Measurements from ENCODE around the gene TNFAIP8. TPM values are rescaled to one million over a fixed set of nuclear protein-coding genes. Genes with fewer than 3 reads are reported as not detected.

The TNFAIP8 gene
- total RNA-seq, result 112 and 115 TPM in 2 replicates

- intact Hi-C loops (cut with micrococcal nuclease), result loop anchor here (1.0 to 5.0 kb wide), 7 partner anchors 11 to 369 kb away; partner anchors contain the start of gene DTWD2
These were observed at the start of gene TNFAIP8 for GRCh38 chr5:119355685-119356611. TNFAIP8 (plus strand) TSS chr5:119356019; CDS start chr5:119356091, 72 bp downstream.

GRCh38 chr5:119307170-119307569 is 48.6 kb upstream of the TNFAIP8 start:
- intact Hi-C loops (cut with micrococcal nuclease), result loop anchor here (5.0 kb wide), 1 partner anchor 145 kb away; the partner anchor contains the start of gene HSD17B4

DNA sequence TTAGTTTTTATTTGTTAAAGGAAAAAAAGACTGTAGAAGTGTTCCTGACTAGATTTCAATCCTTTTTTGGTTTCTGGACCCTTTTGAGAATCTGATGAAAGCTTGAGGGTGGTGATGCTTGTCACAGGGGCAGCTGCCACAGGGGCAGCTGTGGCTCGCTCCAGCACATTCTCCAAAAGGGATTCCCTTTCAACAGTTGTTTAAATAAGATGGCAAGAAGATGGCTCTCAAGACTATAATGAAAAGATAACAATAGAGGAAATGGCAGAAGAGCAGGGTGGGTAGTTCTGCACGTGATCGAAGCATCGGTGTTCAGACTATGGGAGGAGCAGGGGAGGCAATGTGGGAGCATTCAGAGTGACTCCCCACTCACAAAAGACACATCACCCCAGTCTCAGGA is 46.5 kb upstream of the TNFAIP8 start:
- intact Hi-C loops (cut with micrococcal nuclease), result loop anchor here (1.0 to 5.0 kb wide), 8 partner anchors 22 to 321 kb away; partner anchors contain the start of genes DTWD2 and HSD17B4

GRCh38 chr5:119311688-119312087 is 44.1 kb upstream of the TNFAIP8 start:
- intact Hi-C loops (cut with micrococcal nuclease), result no loop called here

DNA sequence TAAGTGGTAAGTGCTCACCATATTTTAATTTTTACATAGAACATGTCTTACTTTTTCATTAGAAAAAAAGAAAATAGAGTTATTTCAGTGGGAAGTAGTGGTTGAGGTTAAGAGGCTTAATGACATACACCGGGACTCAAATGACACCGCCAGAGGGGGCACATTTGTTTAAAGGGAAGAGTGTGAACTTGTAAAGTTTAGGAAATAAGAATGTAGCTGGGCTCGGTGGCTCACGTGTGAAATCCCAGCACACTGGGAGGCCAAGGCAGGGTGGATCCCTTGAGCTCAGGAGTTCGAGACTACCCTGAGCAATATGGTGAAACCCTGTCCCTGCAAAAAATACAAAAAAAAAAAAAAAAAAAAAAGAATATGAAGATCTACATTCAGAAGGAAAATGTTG is 43.4 kb upstream of the TNFAIP8 start:
- intact Hi-C loops (cut with micrococcal nuclease), result no loop called here

DNA sequence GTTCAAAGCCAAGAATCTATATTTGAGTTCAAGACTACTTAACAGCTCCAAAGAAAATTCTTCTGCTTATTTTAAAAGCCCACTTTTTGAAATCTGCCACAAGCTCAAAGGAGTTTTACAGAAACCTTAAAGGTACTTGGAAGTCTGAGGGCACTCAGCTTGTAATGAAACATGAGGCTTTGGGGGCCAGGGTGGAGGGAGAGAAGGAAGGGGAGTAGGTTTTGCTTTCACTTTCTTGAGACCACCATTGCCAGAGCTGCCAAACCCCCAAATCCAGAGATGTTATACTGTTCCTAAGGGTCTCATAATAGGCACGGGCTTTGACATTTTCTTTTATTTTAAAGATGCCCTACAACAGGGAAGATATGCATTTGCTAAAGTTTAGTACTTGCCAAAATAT is 42.6 kb upstream of the TNFAIP8 start:
- intact Hi-C loops (cut with micrococcal nuclease), result no loop called here

- intact Hi-C loops (cut with micrococcal nuclease), result loop anchor here (1.0 to 2.0 kb wide), 2 partner anchors 41 to 291 kb away; no protein-coding TSS in a partner anchor
These were observed 41.9 kb upstream of the TNFAIP8 start for GRCh38 chr5:119313658-119314605.

DNA sequence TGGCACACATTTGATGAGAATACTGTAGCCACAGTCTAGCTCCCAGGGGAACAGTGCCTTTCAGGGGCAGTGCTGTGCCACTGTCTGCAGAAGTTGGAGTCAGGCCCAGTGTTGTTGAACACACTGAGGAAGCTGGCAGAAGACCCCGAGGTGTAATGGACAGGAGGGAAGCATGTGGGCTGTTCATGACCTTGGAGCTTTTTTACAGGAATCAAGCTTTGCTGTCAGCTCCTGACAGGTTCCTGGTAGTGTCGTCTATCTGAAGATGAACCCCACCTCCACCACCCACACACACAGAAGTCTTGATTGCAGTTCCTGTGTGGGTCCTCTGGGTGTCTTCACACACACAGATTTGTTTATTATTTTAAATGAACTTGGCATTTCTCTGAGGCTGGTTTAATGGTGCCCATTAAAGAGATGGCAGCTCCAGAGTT is 40.3 kb upstream of the TNFAIP8 start:
- intact Hi-C loops (cut with micrococcal nuclease), result loop anchor here (1.0 to 2.0 kb wide), 6 partner anchors 25 to 293 kb away; no protein-coding TSS in a partner anchor

- intact Hi-C loops (cut with micrococcal nuclease), result no loop called here
These were observed 39.7 kb upstream of the TNFAIP8 start for GRCh38 chr5:119316086-119316485.

GRCh38 chr5:119316906-119317305 is 38.9 kb upstream of the TNFAIP8 start:
- intact Hi-C loops (cut with micrococcal nuclease), result no loop called here

DNA sequence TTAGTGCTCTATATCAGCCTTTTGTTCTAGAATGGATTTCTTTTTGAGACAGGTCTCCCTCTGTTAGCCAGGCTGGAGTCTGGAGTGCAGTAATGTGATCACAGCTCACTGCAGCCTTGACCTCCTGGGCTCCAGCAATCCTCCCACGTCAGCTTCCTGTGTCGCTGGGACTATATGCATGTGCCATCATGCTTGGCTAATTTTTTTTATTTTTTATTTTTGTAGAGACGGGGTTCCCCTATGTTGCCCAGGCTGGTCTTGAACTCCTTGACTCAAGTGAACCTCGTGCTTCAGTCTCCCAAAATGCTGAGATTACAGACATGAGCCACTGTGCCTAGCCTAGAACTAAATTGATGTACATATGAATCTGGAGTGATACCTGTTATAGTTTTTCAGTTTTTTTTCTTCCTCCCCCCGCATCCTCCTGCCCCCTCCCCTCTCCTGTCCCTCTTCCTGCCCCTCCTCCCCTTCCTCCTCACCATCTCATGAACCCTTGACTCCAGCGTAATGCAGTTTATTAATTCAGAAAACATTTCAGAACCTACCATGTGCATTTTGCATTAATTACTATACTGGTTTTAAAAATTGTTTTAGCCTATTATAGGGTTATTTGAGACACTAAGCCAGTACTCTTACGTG is 37.4 kb upstream of the TNFAIP8 start:
- intact Hi-C loops (cut with micrococcal nuclease), result no loop called here

GRCh38 chr5:119319401-119319800 is 36.4 kb upstream of the TNFAIP8 start:
- intact Hi-C loops (cut with micrococcal nuclease), result no loop called here

GRCh38 chr5:119319890-119320289 is 35.9 kb upstream of the TNFAIP8 start:
- intact Hi-C loops (cut with micrococcal nuclease), result no loop called here

GRCh38 chr5:119321569-119322311 is 34.1 kb upstream of the TNFAIP8 start:
- intact Hi-C loops (cut with micrococcal nuclease), result loop anchor here (1.0 kb wide), 1 partner anchor 12 kb away; no protein-coding TSS in a partner anchor

GRCh38 chr5:119322312-119322947 is 33.4 kb upstream of the TNFAIP8 start:
- intact Hi-C loops (cut with micrococcal nuclease), result loop anchor here (1.0 kb wide), 1 partner anchor 11 kb away; no protein-coding TSS in a partner anchor

GRCh38 chr5:119322948-119323537 is 32.8 kb upstream of the TNFAIP8 start:
- intact Hi-C loops (cut with micrococcal nuclease), result loop anchor here (1.0 kb wide), 1 partner anchor 10 kb away; no protein-coding TSS in a partner anchor

GRCh38 chr5:119323601-119324000 is 32.2 kb upstream of the TNFAIP8 start:
- intact Hi-C loops (cut with micrococcal nuclease), result no loop called here

- intact Hi-C loops (cut with micrococcal nuclease), result no loop called here
These were observed 31.0 kb upstream of the TNFAIP8 start for GRCh38 chr5:119324842-119325241.

GRCh38 chr5:119327018-119327417 is 28.8 kb upstream of the TNFAIP8 start:
- intact Hi-C loops (cut with micrococcal nuclease), result no loop called here
